Measurements from ENCODE around the gene DGCR6L.
"Not testable (repeated sequence)": the region's sequence is repeated elsewhere in the genome, so short reads cannot be mapped to it uniquely, and the experiment has no call there.

The DGCR6L gene

DNA sequence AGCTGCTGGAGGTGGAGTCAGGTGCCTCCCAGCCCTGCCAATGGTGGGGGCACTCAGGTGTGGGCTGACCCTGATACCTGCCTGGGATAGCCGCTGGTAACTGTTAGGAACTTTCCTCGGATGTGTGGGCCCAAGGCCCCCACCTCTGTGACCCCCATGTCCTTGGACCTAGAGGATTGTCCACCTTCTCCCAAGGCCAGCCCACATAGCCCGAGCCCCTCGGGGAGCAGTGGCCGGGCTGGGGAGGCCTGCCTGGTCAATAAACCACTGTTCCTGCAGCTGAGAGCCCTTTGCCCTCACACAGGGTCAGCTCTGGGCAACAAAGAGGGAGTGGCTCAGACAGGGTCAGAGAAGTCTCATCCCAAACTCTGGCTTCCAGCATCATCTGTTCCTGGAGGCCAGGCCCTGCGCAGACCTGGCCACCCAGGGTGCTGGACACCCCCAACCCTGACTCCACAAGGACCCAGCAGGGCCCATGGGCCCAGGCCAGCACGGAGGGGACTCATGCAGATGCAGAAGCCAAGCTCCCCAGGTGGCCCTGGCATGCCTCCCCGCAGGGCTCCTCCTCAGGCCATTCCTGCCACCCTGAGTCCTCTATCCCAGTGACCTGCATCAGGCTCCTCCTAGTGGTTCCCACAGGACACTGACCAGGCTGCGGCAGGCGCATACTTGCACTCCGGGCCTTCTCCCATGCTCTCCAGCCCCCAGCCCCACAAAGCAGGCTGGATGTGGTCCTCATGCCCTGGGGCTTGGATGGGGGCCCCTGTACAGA lies 6.4 kb downstream of the DGCR6L start:
- not testable (repeated sequence) for H3K4me3 ChIP-seq (ENCODE audit: low read depth, low read length); DNase-seq (ENCODE audit: low read depth)
- peak; percentile 24 for TF ChIP-seq CTCF (IDR thresholded peaks at IDR 0.05; ENCODE audit: control insufficient read depth, extremely low read depth, insufficient read depth)

GRCh38 chr22:20312396-20313191 lies 7.3 kb downstream of the DGCR6L start:
- no peak for TF ChIP-seq CTCF (IDR thresholded peaks at IDR 0.05; ENCODE audit: control insufficient read depth, extremely low read depth, insufficient read depth)
- DNase-seq (ENCODE audit: low read depth): no peak
- no peak overlapping the region for H3K4me3 ChIP-seq (ENCODE audit: low read depth, low read length)

DNA sequence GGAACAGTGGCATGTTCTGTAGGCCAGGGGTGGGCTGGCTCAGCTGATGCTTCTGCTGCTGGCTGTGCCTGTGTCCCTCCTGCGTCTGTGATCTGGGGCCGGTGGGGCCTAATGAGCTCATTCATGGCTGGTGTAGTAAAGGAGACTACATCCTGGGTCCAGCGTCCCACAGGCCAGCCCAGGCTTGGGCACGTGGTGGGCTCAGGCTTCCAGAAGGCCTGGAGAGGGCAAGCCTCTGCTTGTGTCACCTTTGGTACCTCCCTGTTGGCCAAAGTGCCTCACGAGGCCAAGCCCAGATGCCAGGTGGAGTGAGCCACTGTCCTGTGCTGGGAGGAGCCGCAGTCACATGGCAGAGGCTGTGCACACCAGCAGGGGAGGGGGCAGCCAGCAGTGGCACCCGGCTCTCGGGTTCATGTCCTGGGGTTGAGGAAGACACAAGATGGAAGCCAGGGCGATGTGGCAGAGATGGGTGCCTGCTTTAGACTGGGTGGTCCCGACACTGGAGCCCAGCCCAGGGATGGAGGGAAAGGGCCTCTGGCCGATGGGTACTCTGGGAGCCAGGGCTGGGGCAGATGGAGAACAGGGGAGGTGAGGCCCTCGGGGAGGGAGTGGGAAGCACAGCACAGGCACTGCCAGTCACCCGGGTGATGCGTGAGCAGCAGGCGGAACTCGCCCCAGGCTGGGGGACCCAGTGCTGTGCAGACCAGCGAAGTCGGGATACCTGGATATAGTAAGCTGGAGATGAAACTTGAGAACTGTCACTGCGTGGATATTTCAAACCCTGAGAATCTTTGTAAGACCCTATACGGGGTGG lies 8.4 kb downstream of the DGCR6L start:
- DNase-seq (ENCODE audit: low read depth); H3K4me3 ChIP-seq (ENCODE audit: low read depth, low read length): not testable (repeated sequence)

GRCh38 chr22:20310773-20311172 lies 9.1 kb downstream of the DGCR6L start:
- not testable (repeated sequence) for DNase-seq (ENCODE audit: low read depth); H3K4me3 ChIP-seq (ENCODE audit: low read depth, low read length)

- not testable (repeated sequence) for H3K4me3 ChIP-seq (ENCODE audit: low read depth, low read length); DNase-seq (ENCODE audit: low read depth)
These were observed 9.7 kb downstream of the DGCR6L start for GRCh38 chr22:20310180-20310579.

GRCh38 chr22:20308806-20309650 lies 10.8 kb downstream of the DGCR6L start:
- H3K4me3 ChIP-seq (ENCODE audit: low read depth, low read length): not testable (repeated sequence)

DNA sequence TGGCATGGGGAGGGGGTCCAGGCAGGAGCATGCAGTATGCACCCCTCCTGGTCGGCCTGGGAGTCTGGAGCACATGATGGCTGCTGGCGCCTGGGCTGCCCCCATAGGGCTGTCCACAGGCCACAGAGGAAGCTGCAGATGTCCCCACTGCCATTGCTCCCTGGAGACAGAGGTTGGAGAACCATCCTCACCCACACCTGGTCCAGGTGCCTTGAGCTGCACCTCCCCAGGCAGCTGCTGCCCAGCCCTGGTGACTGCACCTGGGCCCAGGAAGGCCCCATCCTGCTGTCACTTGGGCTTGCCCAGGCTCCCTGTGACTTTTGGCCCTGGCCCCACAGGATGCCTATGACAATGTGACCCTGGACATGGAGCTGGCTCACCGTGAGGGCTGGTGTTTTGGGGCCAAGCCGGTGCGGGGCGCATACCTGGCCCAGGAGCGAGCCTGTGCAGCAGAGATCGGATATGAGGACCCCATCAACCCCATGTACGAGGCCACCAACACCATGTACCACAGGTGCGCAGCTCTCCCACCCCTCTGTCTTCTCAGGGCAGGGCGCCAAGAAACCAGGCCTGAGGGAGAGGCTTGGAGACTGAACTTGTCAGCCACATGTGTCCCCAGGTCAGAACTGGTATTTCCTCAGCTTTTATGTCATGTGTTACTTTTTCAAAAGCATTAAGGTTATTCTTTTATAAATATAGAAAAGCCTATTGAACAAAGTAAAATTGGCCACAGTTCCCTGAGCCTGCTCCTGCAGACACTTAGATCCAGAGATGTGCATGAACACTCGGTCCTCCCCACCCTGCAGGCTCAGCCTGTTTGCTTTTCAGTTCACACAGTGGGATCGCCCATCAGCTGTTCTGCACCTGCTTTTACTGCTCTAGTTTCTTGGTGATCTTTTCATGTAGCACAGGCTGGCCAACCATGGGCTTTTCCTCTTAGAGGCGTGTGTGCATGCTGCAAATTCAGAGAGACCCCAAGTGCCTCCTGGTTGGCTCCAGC lies 12.1 kb downstream of the DGCR6L start:
- DNase-seq (ENCODE audit: low read depth): not testable (repeated sequence)

More at GRCh38 chr22:20308806-20309650, 10.8 kb downstream of the DGCR6L start:
- DNase-seq (ENCODE audit: low read depth): not testable (repeated sequence)

DNA sequence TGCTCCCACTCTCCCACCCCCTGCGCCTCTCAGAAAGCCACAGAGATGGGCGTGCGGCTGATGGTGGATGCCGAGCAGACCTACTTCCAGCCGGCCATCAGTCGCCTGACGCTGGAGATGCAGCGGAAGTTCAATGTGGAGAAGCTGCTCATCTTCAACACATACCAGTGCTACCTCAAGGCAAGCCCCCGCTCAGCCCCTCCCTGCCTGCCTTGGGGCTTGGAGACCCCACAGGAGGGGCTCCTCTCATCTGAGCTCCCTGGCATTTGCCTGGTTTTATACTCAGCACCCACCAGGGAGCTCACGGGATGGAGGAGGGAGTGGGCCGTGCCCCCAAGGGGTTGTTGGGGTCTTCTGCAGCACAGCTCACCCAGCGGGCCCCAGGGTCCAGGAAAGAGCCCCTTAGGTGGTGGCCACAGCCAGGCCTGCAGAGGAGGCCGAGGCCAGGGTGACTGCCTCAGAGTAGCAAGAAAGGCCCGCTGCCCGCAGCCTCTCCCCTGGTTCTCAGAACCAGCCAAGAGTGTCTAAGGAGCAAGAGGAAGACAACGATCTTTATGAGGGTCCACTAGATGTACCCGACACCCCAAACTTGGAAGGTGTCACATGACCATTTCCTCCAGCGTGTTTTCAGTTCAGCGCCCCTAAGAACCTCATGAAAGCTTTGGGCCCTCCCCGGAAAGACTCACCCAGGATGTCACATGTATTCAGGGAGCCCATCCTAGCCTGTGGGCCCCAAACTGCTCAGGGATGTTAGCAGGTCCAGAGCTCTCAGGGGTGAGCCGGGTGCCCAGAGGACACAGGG lies 13.0 kb downstream of the DGCR6L start:
- DNase-seq (ENCODE audit: low read depth); H3K4me3 ChIP-seq (ENCODE audit: low read depth, low read length): not testable (repeated sequence)

More for the DNA sequence above, 12.1 kb downstream of the DGCR6L start:
- not testable (repeated sequence) for H3K4me3 ChIP-seq (ENCODE audit: low read depth, low read length)
